ENCODE measurements around the gene KCMF1. TPM values are rescaled to one million over a fixed set of nuclear protein-coding genes. Genes with fewer than 3 reads are reported as not detected.

The KCMF1 gene
- polyA plus RNA-seq, 3 donors: 22.5 to 52.9 (median 28.5) TPM

GRCh38 chr2:84924173-84925106, 46.5 kb upstream of the KCMF1 start:
- peaks cover 7 to 14% (median 9%) of the 10 kb centered on the region in 3 donors for H3K27me3 Mint-ChIP-seq (ENCODE audit: low read depth in 3 of 3)
- peak in 2 of 3 donors; percentile 49 to 78 for DNase-seq
- peaks cover 42% of the 10 kb centered on the region for H3K4me1 Mint-ChIP-seq
- H3K9me3 ChIP-seq (replicated peaks in 1 of 2; ENCODE audit: control insufficient read depth in 1 of 2, insufficient read depth in 1 of 2, low read length in 2 of 2): no peaks in the 10 kb centered on the region
- no peaks in the 10 kb centered on the region for H3K79me2 ChIP-seq (ENCODE audit: insufficient read depth, low read length)
- no peaks in the 10 kb centered on the region for H3K27me3 ChIP-seq (ENCODE audit: control insufficient read depth in 2 of 2, insufficient read depth in 2 of 2, low read length in 2 of 2)
- no peak for TF ChIP-seq CTCF (IDR thresholded peaks at IDR 0.05)
- H3K4me2 ChIP-seq (replicated peaks; ENCODE audit: extremely low read depth, low read length, poor library complexity, severe bottlenecking): peak overlapping the region; percentile 45
- no peaks in the 10 kb centered on the region for H3K36me3 ChIP-seq (replicated peaks in 1 of 2; ENCODE audit: control insufficient read depth in 1 of 2, insufficient read depth in 2 of 2, low read length in 2 of 2)
- no peaks in the 10 kb centered on the region for H4K20me1 ChIP-seq (ENCODE audit: insufficient read depth, low read length)
- no peaks in the 10 kb centered on the region for H3K36me3 Mint-ChIP-seq
- H3K27ac ChIP-seq (ENCODE audit: low read depth in 1 of 2, low read length in 2 of 2): peak overlapping the region in 1 of 2 donors; percentile 6
- H3K4me3 Mint-ChIP-seq: peak overlapping the region; percentile 41 to 63
- peak overlapping the region; percentile 53 to 83 (median 79) for H3K27ac Mint-ChIP-seq
- intact Hi-C loops (cut with micrococcal nuclease): loop anchor here in 1 of 2 donors (5.0 kb wide), 2 partner anchors 38 to 42 kb away; partner anchors contain the start of gene TRABD2A
- peak overlapping the region; percentile 6 to 48 (median 8) for H3K4me3 ChIP-seq (replicated peaks in 1 of 3; ENCODE audit: low read depth in 2 of 3, low read length in 3 of 3)
- peaks cover 44 to 48% of the 10 kb centered on the region in 2 donors for H3K4me1 ChIP-seq (ENCODE audit: control insufficient read depth in 1 of 2, insufficient read depth in 2 of 2, low read length in 2 of 2)
- peaks cover 0 to 1% (median 0%) of the 10 kb centered on the region in 7 donors for H3K9me3 Mint-ChIP-seq
- WGBS (ENCODE audit: insufficient coverage): 19% methylated on average over 3 of the region's 9 CpGs
- H2AFZ ChIP-seq (ENCODE audit: insufficient read depth, low read depth, low read length, poor library complexity, severe bottlenecking): no peak overlapping the region
- no peak overlapping the region for H3K9ac ChIP-seq (ENCODE audit: insufficient read depth, low read length, poor library complexity, severe bottlenecking)

GRCh38 chr2:84925336-84925723, 45.6 kb upstream of the KCMF1 start:
- WGBS (ENCODE audit: insufficient coverage): 93% methylated on average over 2 of the region's 2 CpGs
- Histone ChIP-seq H3K27me3 (ENCODE audit: control insufficient read depth in 2 of 2, insufficient read depth in 2 of 2, low read length in 2 of 2) (no peaks in the 10 kb centered on the region), H3K9ac (ENCODE audit: insufficient read depth, low read length, poor library complexity, severe bottlenecking) (no peak overlapping the region), H3K4me2 (replicated peaks; ENCODE audit: extremely low read depth, low read length, poor library complexity, severe bottlenecking) (peak overlapping the region; percentile 87), H3K4me3 (replicated peaks in 1 of 3; ENCODE audit: low read depth in 2 of 3, low read length in 3 of 3) (no peak overlapping the region), H3K27ac (ENCODE audit: low read depth in 1 of 2, low read length in 2 of 2) (no peak overlapping the region), H3K36me3 (replicated peaks in 1 of 2; ENCODE audit: control insufficient read depth in 1 of 2, insufficient read depth in 2 of 2, low read length in 2 of 2) (no peaks in the 10 kb centered on the region), H3K4me1 (ENCODE audit: control insufficient read depth in 1 of 2, insufficient read depth in 2 of 2, low read length in 2 of 2) (peaks cover 35 to 39% of the 10 kb centered on the region in 2 donors), H2AFZ (ENCODE audit: insufficient read depth, low read depth, low read length, poor library complexity, severe bottlenecking) (no peak overlapping the region), H3K9me3 (replicated peaks in 1 of 2; ENCODE audit: control insufficient read depth in 1 of 2, insufficient read depth in 1 of 2, low read length in 2 of 2) (no peaks in the 10 kb centered on the region), H4K20me1 (ENCODE audit: insufficient read depth, low read length) (no peaks in the 10 kb centered on the region), H3K79me2 (ENCODE audit: insufficient read depth, low read length) (no peaks in the 10 kb centered on the region)
- H3K36me3 Mint-ChIP-seq: no peaks in the 10 kb centered on the region
- H3K9me3 Mint-ChIP-seq: peaks cover 0 to 1% (median 0%) of the 10 kb centered on the region in 7 donors
- no peak overlapping the region for H3K4me3 Mint-ChIP-seq
- intact Hi-C loops (cut with micrococcal nuclease): loop anchor here in 1 of 2 donors (5.0 kb wide), 2 partner anchors 37 to 43 kb away; partner anchors contain the start of gene TRABD2A
- TF ChIP-seq CTCF (IDR thresholded peaks at IDR 0.05): no peak
- H3K27ac Mint-ChIP-seq: peak overlapping the region in 6 of 7 donors; percentile 45 to 84 (median 64)
- peaks cover 7 to 14% (median 9%) of the 10 kb centered on the region in 3 donors for H3K27me3 Mint-ChIP-seq (ENCODE audit: low read depth in 3 of 3)
- no peak for DNase-seq
- H3K4me1 Mint-ChIP-seq: peaks cover 33% of the 10 kb centered on the region
